ENCODE data around the gene C1orf50. TPM values are rescaled to one million over a fixed set of nuclear protein-coding genes. Genes with fewer than 3 reads are reported as not detected.

C1orf50 gene
- total and polyA plus RNA-seq, 7 donors: 2.2 to 6.9 (median 3.5) TPM

DNA sequence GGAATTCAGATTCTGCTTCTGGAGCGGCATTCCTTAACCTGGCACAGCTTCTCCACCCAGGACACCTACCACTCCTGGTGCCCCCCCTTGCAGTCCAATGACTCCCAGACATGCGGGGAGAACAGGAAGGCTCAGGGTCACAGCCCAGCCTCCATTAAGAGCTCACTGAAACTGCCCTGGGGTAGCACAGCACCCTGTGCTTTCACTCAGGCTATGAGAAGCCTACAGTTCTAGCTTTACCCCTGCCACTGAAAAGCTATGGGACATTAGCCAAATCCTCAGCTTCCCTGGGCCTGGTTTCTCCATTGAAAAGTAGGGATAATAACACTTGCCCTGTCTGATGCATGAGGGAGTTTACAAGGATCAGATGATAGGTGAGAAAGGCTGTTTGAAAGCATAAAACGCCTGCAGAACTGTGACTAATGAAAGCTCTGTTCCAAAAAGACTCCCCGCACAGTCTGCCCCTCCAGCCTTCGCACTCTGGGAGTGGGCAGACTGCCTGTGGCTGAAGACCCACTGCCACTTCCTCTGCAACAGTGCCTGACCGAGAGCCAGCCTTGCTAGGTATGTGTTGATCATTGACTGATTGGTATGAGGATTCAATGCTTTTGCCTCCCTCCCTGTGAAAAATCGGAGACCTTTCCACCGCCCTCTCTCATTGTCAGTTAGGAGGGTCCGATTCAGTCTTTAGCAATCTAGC is 24.3 kb upstream of the C1orf50 start:
- Histone ChIP-seq H3K36me3 (peaks cover 0 to 23% (median 7%) of the 10 kb centered on the region in 4 donors), H3K4me1 (no peaks in the 10 kb centered on the region), H3K27me3 (no peaks in the 10 kb centered on the region), H3K27ac (no peak overlapping the region), H3K9me3 (no peaks in the 10 kb centered on the region), H3K4me3 (no peak overlapping the region)
- TF ChIP-seq POLR2AphosphoS5 (IDR thresholded peaks at IDR 0.05) (no peak), EP300 (IDR thresholded peaks at IDR 0.05) (no peak), POLR2A (IDR thresholded peaks at IDR 0.05) (no peak)
- TF ChIP-seq, protein P1, sequence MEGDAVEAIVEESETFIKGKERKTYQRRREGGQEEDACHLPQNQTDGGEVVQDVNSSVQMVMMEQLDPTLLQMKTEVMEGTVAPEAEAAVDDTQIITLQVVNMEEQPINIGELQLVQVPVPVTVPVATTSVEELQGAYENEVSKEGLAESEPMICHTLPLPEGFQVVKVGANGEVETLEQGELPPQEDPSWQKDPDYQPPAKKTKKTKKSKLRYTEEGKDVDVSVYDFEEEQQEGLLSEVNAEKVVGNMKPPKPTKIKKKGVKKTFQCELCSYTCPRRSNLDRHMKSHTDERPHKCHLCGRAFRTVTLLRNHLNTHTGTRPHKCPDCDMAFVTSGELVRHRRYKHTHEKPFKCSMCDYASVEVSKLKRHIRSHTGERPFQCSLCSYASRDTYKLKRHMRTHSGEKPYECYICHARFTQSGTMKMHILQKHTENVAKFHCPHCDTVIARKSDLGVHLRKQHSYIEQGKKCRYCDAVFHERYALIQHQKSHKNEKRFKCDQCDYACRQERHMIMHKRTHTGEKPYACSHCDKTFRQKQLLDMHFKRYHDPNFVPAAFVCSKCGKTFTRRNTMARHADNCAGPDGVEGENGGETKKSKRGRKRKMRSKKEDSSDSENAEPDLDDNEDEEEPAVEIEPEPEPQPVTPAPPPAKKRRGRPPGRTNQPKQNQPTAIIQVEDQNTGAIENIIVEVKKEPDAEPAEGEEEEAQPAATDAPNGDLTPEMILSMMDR (IDR thresholded peaks at IDR 0.05): no peak
- DNase-seq: no peak
- intact Hi-C loops (cut with DNase I): loop anchor here (10.0 kb wide), 1 partner anchor 168 kb away; no protein-coding TSS in a partner anchor
- WGBS, 2 donors: 92 to 93% methylated on average over 9 of the region's 9 CpGs

GRCh38 chr1:42743317-42744147 is 23.5 kb upstream of the C1orf50 start:
- Histone ChIP-seq H3K27ac (no peak overlapping the region), H3K9me3 (no peaks in the 10 kb centered on the region), H3K4me3 (no peak overlapping the region), H3K27me3 (no peaks in the 10 kb centered on the region), H3K36me3 (peaks cover 0 to 31% (median 13%) of the 10 kb centered on the region in 4 donors), H3K4me1 (no peaks in the 10 kb centered on the region)
- DNase-seq: no peak
- 81 to 84% methylated on average over 21 of the region's 21 CpGs for WGBS, 2 donors
- intact Hi-C loops (cut with DNase I): loop anchor here (10.0 kb wide), 1 partner anchor 169 kb away; no protein-coding TSS in a partner anchor
- TF ChIP-seq POLR2A (IDR thresholded peaks at IDR 0.05): no peak
- TF ChIP-seq POLR2AphosphoS5 (IDR thresholded peaks at IDR 0.05): no peak
- TF ChIP-seq, protein P1 (IDR thresholded peaks at IDR 0.05): no peak
- no peak for TF ChIP-seq EP300 (IDR thresholded peaks at IDR 0.05)

DNA sequence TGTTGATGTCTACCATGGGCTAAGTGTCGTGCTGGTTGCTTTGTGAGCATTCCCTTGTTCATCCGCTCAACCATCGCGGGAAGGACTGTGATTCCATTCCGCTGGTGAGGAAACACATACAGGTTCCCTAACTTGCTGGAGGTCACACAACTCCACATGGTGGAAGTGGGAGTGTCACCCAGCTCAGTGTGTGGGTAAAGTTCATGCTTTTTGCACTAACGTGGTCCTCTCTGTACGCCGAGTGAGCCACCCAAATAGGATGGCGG is 23.0 kb upstream of the C1orf50 start:
- no peaks in the 10 kb centered on the region for H3K9me3 ChIP-seq
- peaks cover 0 to 36% (median 18%) of the 10 kb centered on the region in 4 donors for H3K36me3 ChIP-seq
- no peaks in the 10 kb centered on the region for H3K4me1 ChIP-seq
- 92 to 95% methylated on average over 9 of the region's 9 CpGs for WGBS, 2 donors
- no peaks in the 10 kb centered on the region for H3K27me3 ChIP-seq
- intact Hi-C loops (cut with DNase I): loop anchor here (10.0 kb wide), 1 partner anchor 169 kb away; no protein-coding TSS in a partner anchor
- no peak for DNase-seq
- H3K4me3 ChIP-seq: no peak overlapping the region
- TF ChIP-seq, protein P1 (IDR thresholded peaks at IDR 0.05): no peak
- no peak for TF ChIP-seq POLR2A (IDR thresholded peaks at IDR 0.05)
- TF ChIP-seq EP300 (IDR thresholded peaks at IDR 0.05): no peak
- TF ChIP-seq POLR2AphosphoS5 (IDR thresholded peaks at IDR 0.05): no peak
- H3K27ac ChIP-seq: no peak overlapping the region

GRCh38 chr1:42745851-42746250 is 21.2 kb upstream of the C1orf50 start:
- H3K9me3 ChIP-seq: no peaks in the 10 kb centered on the region
- no peak for TF ChIP-seq EP300 (IDR thresholded peaks at IDR 0.05)
- 84 to 86% methylated on average over 8 of the region's 8 CpGs for WGBS, 2 donors
- no peak overlapping the region for H3K4me3 ChIP-seq
- H3K4me1 ChIP-seq: no peaks in the 10 kb centered on the region
- no peaks in the 10 kb centered on the region for H3K27me3 ChIP-seq
- H3K36me3 ChIP-seq: peaks cover 0 to 50% (median 26%) of the 10 kb centered on the region in 4 donors
- DNase-seq: no peak
- intact Hi-C loops (cut with DNase I): loop anchor here (10.0 kb wide), 1 partner anchor 171 kb away; no protein-coding TSS in a partner anchor
- no peak overlapping the region for H3K27ac ChIP-seq

- intact Hi-C loops (cut with DNase I): loop anchor here (10.0 kb wide), 1 partner anchor 172 kb away; no protein-coding TSS in a partner anchor
- no peak overlapping the region for H3K27ac ChIP-seq
- no peak for DNase-seq
- no peaks in the 10 kb centered on the region for H3K27me3 ChIP-seq
- H3K4me1 ChIP-seq: no peaks in the 10 kb centered on the region
- TF ChIP-seq POLR2A (IDR thresholded peaks at IDR 0.05) (no peak), EP300 (IDR thresholded peaks at IDR 0.05) (no peak), POLR2AphosphoS5 (IDR thresholded peaks at IDR 0.05) (no peak)
- TF ChIP-seq, protein P1 (IDR thresholded peaks at IDR 0.05): no peak
- H3K36me3 ChIP-seq: peaks cover 0 to 52% (median 26%) of the 10 kb centered on the region in 4 donors
- H3K9me3 ChIP-seq: no peaks in the 10 kb centered on the region
- WGBS, 2 donors: 92 to 95% methylated on average over 12 of the region's 12 CpGs
- no peak overlapping the region for H3K4me3 ChIP-seq
Measured at GRCh38 chr1:42746436-42747105, 20.5 kb upstream of the C1orf50 start.

Data from sigmoid colon (tissue), 7 donors.